H9 (cell line): Measurements from ENCODE around the gene SRA1. TPM values are rescaled to one million over a fixed set of nuclear protein-coding genes. Genes with fewer than 3 reads are reported as not detected.

Experiments used
- DNase-seq: peaks from one replicate; pipeline ENCODE4 v3.0.0-alpha.2; 2017
- H2AFZ ChIP-seq: one replicate; pipeline ENCODE4 v1.6.1; 2013; ENCODE audit warnings: mild to moderate bottlenecking, low read length, control low read depth, moderate library complexity
- H2AK5ac ChIP-seq: 2 replicates; pipeline ENCODE4 v1.6.1; 2013; ENCODE audit warnings: low read length, control low read depth, mixed read lengths; ENCODE audit not compliant: insufficient read length
- H2BK120ac ChIP-seq: one replicate; pipeline ENCODE4 v1.6.1; 2013; ENCODE audit warnings: low read depth, mild to moderate bottlenecking, low read length, control low read depth, inconsistent platforms; ENCODE audit not compliant: poor library complexity, severe bottlenecking
- H2BK12ac ChIP-seq: 2 replicates; pipeline ENCODE4 v1.6.1; 2013; ENCODE audit warnings: low read length, control low read depth, mixed read lengths, low read depth; ENCODE audit not compliant: insufficient read length
- H2BK15ac ChIP-seq: 2 replicates; pipeline ENCODE4 v1.6.1; 2013; ENCODE audit warnings: low read depth, low read length, control low read depth
- H2BK20ac ChIP-seq: one replicate; pipeline ENCODE4 v1.6.1; 2013; ENCODE audit warnings: low read depth, mild to moderate bottlenecking, low read length, control low read depth, inconsistent platforms; ENCODE audit not compliant: poor library complexity, severe bottlenecking
- H2BK5ac ChIP-seq: 2 replicates; pipeline ENCODE4 v1.6.1; 2013; ENCODE audit warnings: low read length, control low read depth, mixed read lengths; ENCODE audit not compliant: insufficient read length
- H3K14ac ChIP-seq: 2 replicates; pipeline ENCODE4 v1.6.1; 2013; ENCODE audit warnings: low read length, control low read depth; ENCODE audit not compliant: insufficient read depth
- H3K18ac ChIP-seq: 2 replicates; pipeline ENCODE4 v1.6.1; 2013; ENCODE audit warnings: low read depth, mild to moderate bottlenecking, mixed read lengths, low read length, control low read depth; ENCODE audit not compliant: insufficient read length
- H3K23ac ChIP-seq: 2 replicates; pipeline ENCODE4 v1.6.1; 2013; ENCODE audit warnings: low read length, control low read depth, mixed read lengths, low read depth; ENCODE audit not compliant: insufficient read length
- H3K23me2 ChIP-seq: 2 replicates; pipeline ENCODE4 v1.6.1; 2013; ENCODE audit warnings: low read depth, mild to moderate bottlenecking, mixed read lengths, low read length, control low read depth; ENCODE audit not compliant: insufficient read length, poor library complexity, severe bottlenecking
- H3K27ac ChIP-seq: 2 replicates; pipeline ENCODE4 v1.5.1; 2013; ENCODE audit warnings: low read length, control low read depth, mixed read lengths, low read depth; ENCODE audit not compliant: insufficient read length
- H3K27me3 ChIP-seq: 2 replicates; pipeline ENCODE4 v1.6.1; 2013; ENCODE audit warnings: low read length, control low read depth, inconsistent platforms; ENCODE audit not compliant: insufficient read depth
- H3K4ac ChIP-seq: 2 replicates; pipeline ENCODE4 v1.6.1; 2013; ENCODE audit warnings: low read depth, mild to moderate bottlenecking, control low read depth, inconsistent platforms, low read length, moderate library complexity
- H3K4me1 ChIP-seq: 2 replicates; pipeline ENCODE4 v1.6.1; 2013; ENCODE audit warnings: low read length, control low read depth, inconsistent platforms; ENCODE audit not compliant: insufficient read depth
- H3K4me2 ChIP-seq: 2 replicates; pipeline ENCODE4 v1.6.1; 2013; ENCODE audit warnings: low read length, control low read depth, mixed read lengths; ENCODE audit not compliant: insufficient read length, insufficient read depth
- H3K56ac ChIP-seq: 2 replicates; pipeline ENCODE4 v1.6.1; 2013; ENCODE audit warnings: low read depth, mild to moderate bottlenecking, mixed read lengths, low read length, control low read depth; ENCODE audit not compliant: insufficient read length
- H3K79me1 ChIP-seq: 2 replicates; pipeline ENCODE4 v1.6.1; 2013; ENCODE audit warnings: low read depth, mild to moderate bottlenecking, moderate library complexity, low read length, control low read depth, inconsistent platforms; ENCODE audit not compliant: insufficient read depth, poor library complexity, severe bottlenecking
- H3K79me2 ChIP-seq: 2 replicates; pipeline ENCODE4 v1.6.1; 2013; ENCODE audit warnings: low read length, control low read depth, inconsistent platforms; ENCODE audit not compliant: insufficient read depth
- H3K9ac ChIP-seq: 2 replicates; pipeline ENCODE4 v1.6.1; 2013; ENCODE audit warnings: low read length, control low read depth, mixed read lengths; ENCODE audit not compliant: insufficient read length; ENCODE audit errors: extremely low read depth
- H3K9me3 ChIP-seq: one replicate; pipeline ENCODE4 v1.6.1; 2013; ENCODE audit warnings: low read depth, low read length, inconsistent platforms; ENCODE audit not compliant: control insufficient read depth
- H3T11ph ChIP-seq: one replicate; pipeline ENCODE4 v1.6.1; 2013; ENCODE audit warnings: mild to moderate bottlenecking, low read length, control low read depth, inconsistent platforms
- H4K20me1 ChIP-seq: one replicate; pipeline ENCODE4 v1.6.1; 2013; ENCODE audit not compliant: control insufficient read depth, insufficient read length, insufficient read depth
- H4K5ac ChIP-seq: 2 replicates; pipeline ENCODE4 v1.6.1; 2013; ENCODE audit warnings: low read depth, mild to moderate bottlenecking, mixed read lengths, low read length, control low read depth; ENCODE audit not compliant: insufficient read length
- H4K8ac ChIP-seq: replicated peaks from 2 replicates; pipeline ENCODE4 v1.6.1; 2013; ENCODE audit warnings: low read length, control low read depth, mixed read lengths, low read depth; ENCODE audit not compliant: insufficient read length
- H4K91ac ChIP-seq: 2 replicates; pipeline ENCODE4 v1.6.1; 2013; ENCODE audit warnings: low read depth, mild to moderate bottlenecking, moderate library complexity, mixed read lengths, low read length, control low read depth; ENCODE audit not compliant: insufficient read length
- H3K27ac Mint-ChIP-seq, 3 experiments: 2 replicates in 2 of 3; 3 replicates in 1 of 3; pipeline ENCODE4 v1.8.0; 2020 to 2021; ENCODE audit warnings: mixed read lengths in 3 of 3, mild to moderate bottlenecking in 1 of 3, moderate library complexity in 1 of 3
- H3K27me3 Mint-ChIP-seq: 2 replicates; pipeline ENCODE4 v1.8.0; 2021; ENCODE audit warnings: low read depth, mild to moderate bottlenecking, moderate library complexity, mixed read lengths
- H3K36me3 Mint-ChIP-seq, 3 experiments: 2 replicates in 2 of 3; 3 replicates in 1 of 3; pipeline ENCODE4 v1.8.0; 2020 to 2021; ENCODE audit warnings: low read depth in 3 of 3, mixed read lengths in 3 of 3; ENCODE audit not compliant: insufficient read depth in 1 of 3
- H3K4me1 Mint-ChIP-seq, 2 experiments: 2 replicates each; pipeline ENCODE4 v1.8.0; 2020; ENCODE audit warnings: mixed read lengths in 2 of 2
- H3K4me3 Mint-ChIP-seq, 2 experiments: 2 replicates in 1 of 2; 3 replicates in 1 of 2; pipeline ENCODE4 v1.8.0; 2020 to 2021; ENCODE audit warnings: mild to moderate bottlenecking in 2 of 2, mixed read lengths in 2 of 2, moderate library complexity in 1 of 2
- H3K9me3 Mint-ChIP-seq, 2 experiments: 2 replicates in 1 of 2; 3 replicates in 1 of 2; pipeline ENCODE4 v1.8.0; 2020; ENCODE audit warnings: mild to moderate bottlenecking in 2 of 2, mixed read lengths in 2 of 2, moderate library complexity in 1 of 2
- CTCF ChIP-seq: fragments of 200-600 bp; sonication (generic); conservative IDR thresholded peaks from 3 replicates; pipeline ENCODE4 v1.8.0; 2021; ENCODE audit warnings: antibody characterized with exemption, mild to moderate bottlenecking
- WGBS: extraction: QIAGEN DNeasy Blood & Tissue Kit; methylation state at CpG from one replicate; pipeline ENCODE4 v1.1.7; 2013; ENCODE audit warnings: missing lambda C conversion rate, low lambda C conversion rate, mixed read lengths; ENCODE audit not compliant: insufficient read length; ENCODE audit errors: extremely low coverage; 5-methylcytosine and 5-hydroxymethylcytosine counted together
- total RNA-seq: library from RNA; stranded (reverse); gene quantifications from 2 replicates; pipeline ENCODE4 v1.2.1, GENCODE V29; 2021

SRA1 gene
- total RNA-seq, 1 experiment from 2014 or later, result 49.3 TPM

GRCh38 chr5:140556438-140556837 lies 835 bp downstream of the SRA1 start:
- Histone ChIP-seq H3K27me3 (no peaks in the 10 kb centered on the region), H3K79me1 (peaks cover 3% of the 10 kb centered on the region), H3K18ac (no peak overlapping the region), H4K91ac (no peak overlapping the region), H3K4ac (no peak overlapping the region), H3T11ph (no peak overlapping the region), H2BK15ac (no peak overlapping the region), H3K4me1 (0 out of 2 replicates have a peak, but pooled peaks cover 3% of the 10 kb centered on the region), H3K27ac (no peak overlapping the region), H2BK5ac (no peak overlapping the region), H3K4me2 (peak overlapping the region; percentile 94), H3K23me2 (no peaks in the 10 kb centered on the region), H4K8ac (no peak overlapping the region), H3K9ac (peak overlapping the region; percentile 87), H2BK120ac (no peak overlapping the region), H3K9me3 (no peaks in the 10 kb centered on the region), H4K20me1 (no peaks in the 10 kb centered on the region), H2BK12ac (no peak overlapping the region), H2BK20ac (no peak overlapping the region), H2AK5ac (no peak overlapping the region), H3K79me2 (peaks cover 6% of the 10 kb centered on the region), H2AFZ (no peak overlapping the region), H4K5ac (no peak overlapping the region), H3K14ac (no peak overlapping the region; the same call in 1 of the 2 replicates), H3K56ac (no peak overlapping the region), H3K23ac (no peak overlapping the region)
- TF ChIP-seq CTCF, result no peak
- DNase-seq, result no peak
- H3K9me3 Mint-ChIP-seq, result no peaks in the 10 kb centered on the region
- H3K27me3 Mint-ChIP-seq, result no peaks in the 10 kb centered on the region
- H3K27ac Mint-ChIP-seq, result peak overlapping the region in 1 of 3 experiments; percentile 97; a peak in 3 of 7 replicates
- no CpG with 5 or more reads among the region's 6 CpGs for WGBS
- peak overlapping the region; percentile 91 to 92 for H3K4me3 Mint-ChIP-seq
- peaks cover 25 to 26% of the 10 kb centered on the region in 2 experiments for H3K4me1 Mint-ChIP-seq
- peaks cover 6 to 41% (median 34%) of the 10 kb centered on the region in 3 experiments; a peak in 6 of 7 replicates for H3K36me3 Mint-ChIP-seq
